NCI-H2227 (cell line): Measurements from ENCODE around the gene PIP4K2A.
"Not testable (repeated sequence)": the region's sequence is repeated elsewhere in the genome, so short reads cannot be mapped to it uniquely, and the experiment has no call there.

ENCODE experiments used
- DNase-seq: peaks from one replicate; lab custom pipeline; 2025; ENCODE audit not compliant: unreplicated experiment; lab: John Stamatoyannopoulos, UW

Gene PIP4K2A

DNA sequence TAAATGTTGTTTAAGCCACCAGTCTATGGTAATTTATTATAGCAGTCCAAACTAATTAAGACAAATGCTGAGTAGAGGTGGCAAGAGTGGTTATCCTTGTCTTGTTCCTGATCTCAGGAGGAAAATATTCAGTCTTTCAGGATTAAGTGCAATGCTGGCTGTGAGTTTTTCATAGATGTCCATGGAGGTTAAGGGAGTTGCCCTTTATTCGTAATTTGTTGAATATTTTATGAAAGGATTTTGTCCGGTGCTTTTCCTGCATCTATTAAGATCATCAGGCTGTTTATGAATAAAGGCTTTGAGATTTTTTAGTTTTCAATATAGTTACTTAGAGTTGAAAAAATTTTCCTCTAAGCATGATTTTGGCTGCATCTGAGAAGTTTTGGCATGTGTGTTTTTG is 186.9 kb downstream of the PIP4K2A start:
- DNase-seq = no peak

DNA sequence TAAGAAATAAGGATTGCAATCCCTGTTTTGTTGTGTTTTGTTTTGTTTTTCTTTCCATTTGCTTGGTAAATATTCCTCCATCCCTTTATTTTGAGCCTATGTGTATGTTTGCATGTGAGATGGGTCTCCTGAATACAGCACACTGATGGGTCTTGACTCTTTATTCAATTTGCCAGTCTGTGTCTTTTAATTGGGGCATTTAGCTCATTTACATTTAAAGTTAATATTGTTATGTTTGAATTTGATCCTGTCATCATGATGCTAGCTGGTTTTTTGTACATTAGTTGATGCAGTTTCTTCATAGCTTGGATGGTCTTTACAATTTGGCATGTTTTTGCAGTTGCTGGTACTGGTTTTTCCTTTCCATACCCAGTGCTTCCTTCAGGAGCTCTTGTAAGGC is 190.0 kb downstream of the PIP4K2A start:
- DNase-seq = not testable (repeated sequence)

DNA sequence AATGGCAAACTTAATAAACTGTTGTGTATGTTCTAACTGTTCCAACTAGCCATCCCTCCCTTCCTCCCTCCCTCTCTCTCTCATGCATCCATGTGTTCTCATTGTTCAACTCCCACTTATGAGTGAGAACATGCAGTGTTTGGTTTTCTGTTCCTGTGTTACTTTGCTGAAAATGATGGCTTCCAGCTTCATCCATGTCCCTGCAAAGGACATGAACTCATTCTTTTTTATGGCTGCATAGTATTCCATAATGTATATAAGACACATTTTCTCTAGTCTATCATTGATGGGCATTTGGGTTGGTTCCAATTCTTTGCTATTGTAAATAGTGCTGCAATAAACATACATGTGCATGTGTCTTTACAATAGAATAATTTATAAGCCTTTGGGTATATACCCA is 193.7 kb downstream of the PIP4K2A start:
- not testable (repeated sequence) for DNase-seq

DNA sequence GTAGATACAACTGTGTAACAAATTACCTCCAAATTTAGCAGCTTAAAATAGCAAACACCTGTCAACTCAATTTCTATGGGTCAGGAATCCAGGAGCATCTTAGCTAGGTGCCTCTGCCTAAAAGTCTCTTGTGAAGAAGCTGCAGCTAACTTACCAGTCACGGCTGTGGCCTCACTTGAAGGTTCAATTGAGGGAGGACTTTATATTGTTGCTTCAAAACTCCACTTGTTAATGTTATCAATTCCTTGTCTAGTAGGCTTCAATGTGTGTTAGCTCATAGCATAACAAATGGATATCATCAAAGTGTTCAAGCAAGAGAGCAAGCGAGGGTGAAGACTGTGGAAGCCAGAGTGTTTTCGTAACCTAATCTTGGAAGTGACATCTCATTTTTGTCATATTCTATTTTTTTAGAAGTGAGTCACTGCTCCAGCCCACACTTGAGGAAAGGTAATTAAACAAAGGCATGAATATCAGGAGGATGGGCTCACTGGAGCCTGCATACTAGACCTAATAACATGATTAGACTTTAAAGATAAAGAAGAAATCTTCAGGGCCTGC is 196.1 kb downstream of the PIP4K2A start:
- no peak for DNase-seq

DNA sequence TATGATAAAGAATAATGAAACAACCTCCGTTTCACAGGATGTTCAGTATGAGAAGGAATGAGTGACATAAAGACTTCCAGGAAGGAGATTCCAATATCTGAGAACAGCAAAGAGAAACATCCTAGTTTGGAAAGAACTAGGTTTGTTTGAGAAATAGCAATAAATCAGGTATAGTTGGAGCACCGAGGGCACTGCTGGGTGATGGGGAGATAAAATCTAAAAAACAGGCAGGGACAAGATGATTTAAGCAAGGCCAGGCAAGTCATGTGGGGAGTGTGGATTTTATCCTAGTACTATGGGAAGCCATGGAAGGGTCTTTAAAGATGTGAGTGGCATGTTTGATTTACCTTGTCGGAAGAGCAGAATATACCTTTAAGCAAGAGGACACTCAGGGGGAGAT is 199.4 kb downstream of the PIP4K2A start:
- DNase-seq = no peak

DNA sequence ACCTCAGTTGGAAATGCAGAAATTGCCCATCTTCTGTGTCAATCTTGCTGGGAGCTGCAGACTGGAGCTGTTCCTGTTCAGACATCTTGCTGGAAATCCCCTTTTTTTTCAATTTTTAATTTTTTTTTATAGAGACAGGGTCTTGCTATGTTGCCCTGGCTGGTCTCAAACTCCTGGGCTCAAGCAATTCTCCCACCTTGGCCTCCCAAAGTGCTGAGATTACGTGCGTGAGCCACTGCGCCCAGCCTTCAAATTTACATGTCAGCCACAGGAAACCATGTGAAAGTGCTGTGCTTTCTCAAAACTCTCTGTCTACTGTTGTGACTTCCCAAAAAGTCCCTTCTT is 200.0 kb downstream of the PIP4K2A start:
- not testable (repeated sequence) for DNase-seq

DNA sequence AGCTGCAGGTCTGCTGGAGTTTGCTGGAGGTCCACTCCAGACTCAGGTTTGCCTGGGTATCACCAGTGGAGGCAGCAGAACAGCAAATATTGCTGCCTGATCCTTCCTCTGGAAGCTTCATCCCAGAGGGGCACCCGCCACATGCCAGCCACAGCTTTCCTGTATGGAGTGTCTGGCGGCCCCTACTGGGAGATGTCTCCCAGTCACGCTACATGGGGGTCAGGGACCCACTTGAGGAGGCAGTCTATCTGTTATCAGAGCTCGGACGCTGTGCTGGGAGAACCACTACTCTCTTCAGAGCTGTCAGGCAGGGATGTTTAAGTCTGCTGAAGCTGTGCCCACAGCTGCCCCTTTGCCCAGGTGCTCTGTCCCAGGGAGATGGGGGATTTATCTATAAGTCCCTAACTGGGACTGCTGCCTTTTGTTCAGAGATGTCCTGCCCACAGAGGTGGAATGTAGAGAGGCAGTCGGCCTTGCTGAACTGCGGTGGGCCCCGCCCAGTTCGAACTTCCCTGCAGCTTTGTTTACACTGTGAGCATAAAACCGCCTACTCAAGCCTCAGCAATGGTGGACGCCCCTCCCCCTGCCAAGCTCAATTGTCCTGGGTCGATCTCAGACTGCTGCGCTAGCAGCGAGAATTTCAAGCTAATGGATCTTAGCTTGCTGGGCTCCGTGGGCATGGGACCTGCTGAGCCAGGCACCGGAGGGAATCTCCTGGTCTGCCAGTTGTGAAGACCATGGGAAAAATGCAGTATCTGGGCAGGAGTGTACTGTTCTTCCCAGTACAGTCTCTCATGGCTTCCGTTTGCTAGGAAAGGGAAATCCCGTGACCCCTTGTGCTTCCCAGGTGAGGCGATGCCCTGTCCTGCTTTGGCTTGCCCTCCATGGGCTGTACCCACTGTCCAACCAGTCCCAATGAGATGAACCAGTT is 200.6 kb downstream of the PIP4K2A start:
- peak; percentile 57 for DNase-seq

DNA sequence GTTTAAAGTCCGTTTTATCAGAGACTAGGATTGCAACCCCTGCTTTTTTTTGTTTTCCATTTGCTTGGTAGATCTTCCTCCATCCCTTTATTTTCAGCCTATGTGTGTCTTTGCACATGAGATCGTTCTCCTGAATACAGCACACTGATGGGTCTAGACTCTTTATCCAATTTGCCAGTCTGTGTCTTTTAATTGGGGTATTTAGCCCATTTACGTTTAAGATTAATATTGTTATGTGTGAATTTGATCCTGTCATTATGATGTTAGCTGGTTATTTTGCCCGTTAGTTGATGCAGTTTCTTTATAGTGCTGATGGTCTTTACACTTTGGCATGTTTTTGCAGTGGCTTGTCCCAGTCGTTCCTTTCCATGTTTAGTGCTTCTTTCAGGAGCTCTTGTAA is 202.4 kb downstream of the PIP4K2A start:
- DNase-seq = not testable (repeated sequence)

DNA sequence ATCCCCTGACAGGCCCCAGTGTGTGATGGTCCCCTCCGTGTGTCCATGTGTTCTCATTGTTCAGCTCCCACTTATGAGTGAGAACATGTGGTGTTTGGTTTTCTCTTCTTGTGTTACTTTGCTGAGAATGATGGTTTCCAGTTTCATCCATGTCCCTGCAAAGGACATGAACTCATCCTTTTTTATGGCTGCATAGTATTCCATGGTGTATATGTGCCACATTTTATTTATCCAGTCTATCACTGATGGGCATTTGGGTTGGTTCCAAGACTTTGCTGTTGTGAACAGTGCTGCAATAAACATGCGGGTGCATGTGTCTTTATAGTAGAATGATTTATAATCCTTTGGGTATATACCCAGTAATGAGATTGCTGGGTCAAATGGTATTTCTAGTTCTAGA is 206.2 kb downstream of the PIP4K2A start:
- not testable (repeated sequence) for DNase-seq

DNA sequence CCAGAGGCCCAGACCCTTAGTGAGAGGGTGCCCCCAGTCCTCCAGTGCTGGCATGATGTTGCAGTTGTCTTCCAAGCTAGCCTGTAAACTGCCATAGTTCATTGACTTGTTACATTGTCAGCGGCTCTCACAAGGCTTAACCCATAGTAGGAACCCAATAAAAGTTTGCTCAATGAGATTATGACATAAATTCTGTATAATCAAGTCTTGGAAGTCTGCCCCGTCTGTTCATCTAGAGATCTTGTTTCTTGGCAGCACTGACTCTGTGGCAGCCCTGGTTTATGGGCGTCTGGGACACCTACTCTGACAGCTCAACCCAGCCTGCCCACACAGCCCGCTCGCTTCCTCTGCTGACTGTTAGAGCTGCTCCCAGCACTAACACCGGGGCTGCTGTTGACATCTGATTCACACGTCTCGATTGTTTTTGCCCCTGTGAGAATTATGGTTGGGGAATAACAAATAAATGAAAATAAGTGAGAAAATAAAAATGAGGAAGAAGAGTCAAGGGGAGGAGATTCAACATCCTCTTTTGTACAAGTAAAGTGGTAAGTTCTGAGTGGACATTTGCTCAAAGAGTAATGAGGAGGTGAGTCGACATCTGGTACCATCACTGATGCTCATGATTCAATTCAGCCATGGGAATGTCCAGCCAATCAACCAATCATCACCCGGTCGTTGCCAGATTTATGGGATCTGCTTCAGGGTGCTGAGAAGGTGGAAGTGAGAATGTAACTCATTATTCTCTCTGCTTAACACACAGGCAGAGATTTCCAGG is 208.3 kb downstream of the PIP4K2A start:
- DNase-seq = no peak

DNA sequence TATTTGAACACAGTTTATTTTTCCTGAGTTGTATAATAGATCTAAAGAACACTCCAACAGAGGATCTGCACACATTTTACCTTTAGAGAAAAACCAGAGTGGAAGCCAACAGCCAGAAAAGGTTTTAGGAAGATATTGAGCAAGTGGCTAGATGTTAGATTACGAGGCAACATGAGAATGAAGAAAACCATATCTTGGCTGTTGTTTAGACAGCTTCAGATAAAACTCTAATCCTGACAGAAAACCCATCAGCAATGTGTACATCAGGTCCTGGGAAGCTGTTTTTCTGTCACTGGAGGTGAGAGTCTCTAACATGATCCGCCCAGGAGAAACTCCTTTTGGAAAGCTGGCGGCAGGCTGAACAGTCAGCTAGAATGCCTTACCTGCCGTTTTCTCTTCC is 209.6 kb downstream of the PIP4K2A start:
- DNase-seq = no peak

DNA sequence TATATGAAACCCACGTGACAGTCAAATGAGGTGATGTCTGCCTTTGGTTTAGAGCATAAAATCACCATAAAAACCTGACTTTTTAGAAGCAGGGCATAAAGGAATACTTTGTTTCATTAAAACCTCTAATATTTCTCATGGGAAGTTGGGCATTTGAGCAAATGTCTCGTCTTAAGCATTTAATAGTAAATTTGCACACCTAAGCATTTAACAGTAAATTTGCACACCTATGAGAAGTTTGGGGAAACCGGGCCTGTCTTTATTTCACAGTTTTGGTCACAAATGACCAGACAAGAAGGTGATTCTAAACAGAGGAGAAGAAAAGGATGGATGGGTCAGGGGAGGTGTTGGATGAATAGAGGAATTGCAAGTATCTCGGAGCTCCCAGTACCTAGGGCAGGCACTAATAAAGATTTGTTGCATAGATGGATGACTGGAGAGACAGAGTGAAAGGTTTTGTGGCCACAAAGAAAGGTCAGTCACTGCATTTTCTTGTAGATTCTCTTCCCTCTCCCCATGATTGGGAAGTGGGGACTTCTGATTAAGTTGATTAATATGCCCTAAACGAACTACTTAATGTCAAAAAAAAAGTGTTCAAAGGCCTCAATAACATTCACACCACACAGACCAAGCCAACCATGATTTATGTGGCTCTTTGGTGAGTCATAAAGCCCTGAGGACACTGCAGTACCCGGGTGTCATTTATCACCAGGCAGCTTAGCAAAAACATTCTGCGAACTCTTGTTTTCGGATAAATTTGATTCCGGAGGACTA is 210.9 kb downstream of the PIP4K2A start:
- no peak for DNase-seq

DNA sequence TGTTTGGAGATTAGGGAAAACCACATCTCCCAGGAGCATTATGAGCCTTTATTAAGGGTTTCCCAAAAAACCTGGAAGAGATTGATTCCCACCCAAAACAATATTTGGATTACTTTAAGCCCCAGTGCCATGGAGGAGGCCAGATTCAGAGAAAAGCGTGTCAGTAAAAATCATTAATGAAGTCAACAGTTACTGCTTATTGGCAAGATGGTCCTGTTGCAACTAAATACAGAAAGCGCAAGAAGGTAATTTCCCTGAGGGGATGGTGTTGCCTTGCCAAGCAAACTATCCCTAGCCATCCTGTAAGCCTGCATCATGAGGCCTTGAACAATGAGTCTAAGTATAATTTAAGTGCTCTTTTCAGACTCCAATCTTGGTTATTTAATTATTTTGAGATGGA is 212.5 kb downstream of the PIP4K2A start:
- DNase-seq = no peak

DNA sequence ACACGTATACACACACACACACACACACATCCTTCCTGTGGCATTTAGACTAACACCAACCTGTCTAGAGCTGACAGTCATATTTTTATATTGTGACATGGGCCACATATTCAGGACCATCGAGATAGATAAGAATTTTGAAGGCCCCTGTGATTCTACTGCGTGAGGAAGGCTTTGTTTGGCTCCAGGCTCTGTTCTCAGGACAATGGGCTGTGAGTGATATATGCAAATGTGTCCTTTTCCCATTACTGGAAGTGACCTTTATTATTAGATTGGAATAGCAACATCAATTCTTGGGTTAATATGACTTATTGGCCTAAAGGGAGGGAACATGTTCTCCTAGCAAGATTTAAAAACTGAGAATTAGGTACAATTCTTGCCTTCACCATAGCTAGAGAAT is 213.0 kb downstream of the PIP4K2A start:
- no peak for DNase-seq

DNA sequence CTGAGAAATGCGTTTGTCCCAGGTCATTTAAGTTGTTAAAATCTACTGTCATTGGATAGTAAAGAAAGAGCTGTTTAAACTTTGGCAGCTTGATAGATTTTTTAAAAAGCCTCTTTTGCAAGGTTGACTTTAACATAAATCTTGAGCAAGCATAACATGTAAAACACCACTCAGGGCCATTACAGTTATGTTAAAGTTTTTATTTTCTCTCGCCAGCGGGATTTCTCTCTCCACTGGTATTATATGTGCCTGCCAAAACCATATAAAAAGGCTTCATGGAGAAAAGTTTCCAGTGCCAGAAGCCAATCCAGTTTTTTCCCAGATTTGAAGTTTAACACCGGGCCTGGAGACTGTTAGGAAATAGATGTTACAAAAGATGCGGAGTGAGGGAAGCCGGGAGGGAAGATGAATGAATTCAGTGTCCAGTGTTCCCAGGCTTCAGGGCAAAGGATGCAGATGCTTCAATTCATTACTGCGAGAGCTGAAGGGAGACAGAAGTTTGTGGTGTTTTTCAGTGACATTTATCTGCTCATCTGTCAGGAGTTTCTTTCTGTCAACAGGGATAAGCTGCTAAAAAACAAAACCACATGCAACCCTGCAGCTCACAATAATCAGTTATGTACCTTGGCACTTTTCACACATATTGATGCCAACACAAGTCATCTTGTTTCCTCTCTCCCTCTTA is 213.6 kb downstream of the PIP4K2A start:
- no peak for DNase-seq

DNA sequence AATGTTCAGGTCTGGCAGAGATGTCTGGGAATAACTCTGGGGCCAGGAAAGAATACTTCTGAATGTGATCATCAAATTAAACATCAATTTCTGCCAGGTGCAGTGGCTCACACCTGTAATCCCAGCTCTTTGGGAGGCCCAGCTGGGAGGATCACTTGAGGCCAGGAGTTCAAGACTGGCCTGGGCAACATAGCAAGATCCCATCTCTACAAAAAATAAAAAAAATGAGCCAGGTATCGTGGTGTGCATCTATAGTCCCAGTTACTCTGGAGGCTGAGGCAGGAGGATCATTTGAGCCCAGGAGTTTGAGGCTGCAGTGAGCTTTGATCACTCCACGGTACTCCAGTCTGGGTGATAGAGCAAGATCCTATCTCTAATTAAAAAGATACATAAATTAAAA is 214.4 kb downstream of the PIP4K2A start:
- DNase-seq = not testable (repeated sequence)

DNA sequence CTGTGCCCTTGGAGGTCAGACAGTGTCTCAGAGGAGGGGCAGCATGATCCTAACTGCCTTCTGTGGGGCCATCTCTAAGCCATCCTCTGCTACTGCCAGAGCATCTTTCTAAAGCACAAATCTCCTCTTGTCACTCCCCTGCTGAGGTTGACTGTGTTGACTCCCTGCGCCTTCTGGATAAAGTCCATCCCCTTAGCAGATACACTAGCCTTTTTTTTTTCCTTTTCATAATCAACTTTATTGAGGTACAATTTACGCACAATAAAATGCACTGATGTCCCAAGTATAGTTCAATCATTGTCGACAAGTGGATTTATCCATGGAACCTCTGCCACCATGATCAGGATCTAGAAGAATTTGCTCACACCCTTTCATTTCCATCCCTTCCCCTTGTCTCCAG is 219.0 kb downstream of the PIP4K2A start:
- DNase-seq = no peak

DNA sequence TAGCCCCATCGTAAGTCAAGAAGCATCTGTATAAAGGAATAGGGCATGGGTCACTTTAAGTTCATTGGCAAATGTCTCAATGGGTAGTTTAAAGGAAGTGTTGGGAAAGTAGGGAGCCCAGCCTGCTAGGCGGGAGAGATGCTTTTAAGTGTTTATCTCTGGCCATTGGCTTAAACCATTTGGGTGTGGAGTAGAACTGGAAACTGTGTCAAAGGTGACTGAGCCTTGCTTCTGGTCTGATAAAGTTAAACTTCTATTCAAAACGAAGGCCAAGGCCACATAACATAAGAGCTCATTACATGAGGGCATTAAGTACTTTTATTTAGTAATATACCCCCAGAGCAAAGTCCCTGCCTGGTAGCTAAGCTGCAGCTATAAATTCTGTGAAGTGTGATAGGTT is 220.4 kb downstream of the PIP4K2A start:
- no peak for DNase-seq

DNA sequence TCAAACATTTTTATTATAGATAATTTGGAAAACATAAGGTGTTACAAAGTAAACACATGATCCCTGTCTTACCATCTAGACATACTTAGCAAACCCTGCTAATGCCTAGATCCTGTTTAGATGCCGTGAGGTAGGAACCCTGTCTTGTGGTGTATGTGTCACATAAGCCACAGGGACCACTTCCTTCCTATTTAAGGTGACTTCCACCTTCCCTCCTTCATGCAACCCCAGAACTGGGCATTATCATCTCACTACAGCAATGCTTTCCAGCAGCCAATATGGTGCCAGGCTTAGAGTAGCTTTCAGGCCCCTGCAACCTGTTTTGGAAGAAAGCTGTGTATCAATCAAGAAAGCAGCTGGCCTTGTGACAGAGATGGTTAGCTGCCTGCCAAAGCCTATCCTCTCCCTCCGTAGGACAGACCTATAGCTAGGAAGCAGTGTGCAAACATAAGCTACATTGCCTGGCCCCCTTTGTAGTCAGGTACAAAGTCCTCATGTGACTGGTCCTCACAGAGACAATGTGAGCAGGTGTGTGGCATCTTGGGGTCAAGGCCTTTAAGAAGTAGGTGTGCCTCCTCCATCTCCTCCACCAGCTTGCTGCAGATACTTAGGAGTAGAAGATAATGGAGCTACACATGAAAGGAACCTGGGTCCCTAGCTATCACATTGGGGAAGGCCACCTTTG is 222.3 kb downstream of the PIP4K2A start:
- DNase-seq = no peak

DNA sequence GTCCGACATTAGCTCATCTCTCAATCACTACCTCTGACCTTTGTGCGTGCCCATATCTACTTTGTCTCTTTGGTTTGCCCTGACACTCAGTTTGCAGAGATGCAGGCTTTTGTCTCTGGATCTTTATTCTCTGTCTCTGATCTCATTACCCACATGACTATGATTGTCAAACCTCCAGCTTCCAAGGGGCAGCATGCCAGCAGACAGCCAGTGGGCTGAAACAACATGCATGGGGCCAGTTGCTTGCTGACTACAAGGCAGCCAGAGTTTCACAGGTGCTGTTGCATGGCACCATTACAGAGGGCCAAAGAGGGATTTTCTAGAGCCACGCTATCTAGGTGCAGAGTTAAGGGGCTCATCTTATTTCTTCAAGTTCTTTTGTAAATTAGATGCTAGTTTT is 222.9 kb downstream of the PIP4K2A start:
- DNase-seq = no peak
